MCF 10A (cell line): ENCODE measurements around the gene ARHGAP8. TPM values are rescaled to one million over a fixed set of nuclear protein-coding genes. Genes with fewer than 3 reads are reported as not detected.
"Not testable (repeated sequence)": the region's sequence is repeated elsewhere in the genome, so short reads cannot be mapped to it uniquely, and the experiment has no call there.

Source experiments
- BruUV-seq: library from RNA; stranded (reverse); fragments of 400-500 nt; replicated peaks from 2 replicates; lab custom pipeline; 2021; lab: Mats Ljungman, UMichigan
- CTCF ChIA-PET: fragments of 300-600 bp; sonication (Branson Sonifier 250); formaldehyde crosslinking; extraction: SDS; loops from one replicate; lab custom pipeline; 2021; ENCODE audit warnings: antibody characterized with exemption, inconsistent platforms; lab: Yijun Ruan, JAX
- POLR2A ChIA-PET: fragments of 300-600, 350-650 bp; sonication (Branson Sonifier 250); formaldehyde crosslinking; extraction: SDS; loops from one replicate; lab custom pipeline; 2020; ENCODE audit warnings: antibody characterized with exemption, inconsistent platforms; lab: Yijun Ruan, JAX
- DNase-seq: peaks from one replicate; pipeline ENCODE4 v3.0.0-alpha.2; 2018; ENCODE audit not compliant: unreplicated experiment
- H3K27ac Mint-ChIP-seq: one replicate; pipeline ENCODE4 v1.8.0; 2022; ENCODE audit warnings: mild to moderate bottlenecking, low read depth, mixed read lengths; ENCODE audit not compliant: unreplicated experiment
- H3K27me3 Mint-ChIP-seq: one replicate; pipeline ENCODE4 v1.8.0; 2022; ENCODE audit warnings: mixed read lengths; ENCODE audit not compliant: insufficient read depth, unreplicated experiment
- H3K36me3 Mint-ChIP-seq: one replicate; pipeline ENCODE4 v1.8.0; 2022; ENCODE audit warnings: mild to moderate bottlenecking, moderate library complexity, mixed read lengths; ENCODE audit not compliant: insufficient read depth, unreplicated experiment
- H3K4me1 Mint-ChIP-seq: one replicate; pipeline ENCODE4 v1.8.0; 2022; ENCODE audit warnings: mixed read lengths; ENCODE audit not compliant: insufficient read depth, unreplicated experiment
- H3K4me3 Mint-ChIP-seq: one replicate; pipeline ENCODE4 v1.8.0; 2022; ENCODE audit warnings: mild to moderate bottlenecking, moderate library complexity, mixed read lengths; ENCODE audit not compliant: unreplicated experiment
- H3K9me3 Mint-ChIP-seq: one replicate; pipeline ENCODE4 v1.8.0; 2022; ENCODE audit warnings: mixed read lengths; ENCODE audit not compliant: unreplicated experiment
- intact Hi-C: fragments of 100-400 bp; cut with micrococcal nuclease; formaldehyde crosslinking; loops from 2 replicates; pipeline ENCODE4 v1.14.1; 2022
- total RNA-seq: library from RNA; stranded (reverse); gene quantifications from 2 replicates; pipeline ENCODE4 v1.2.3, GENCODE V29; 2022
- TF ChIP-seq, protein P1 (sequence below): fragments of 200-600 bp; IDR thresholded peaks from one replicate; pipeline ENCODE4 v1.8.0; 2022; ENCODE audit warnings: antibody characterized with exemption, mild to moderate bottlenecking; ENCODE audit not compliant: unreplicated experiment

ARHGAP8 gene
- total RNA-seq, 1 experiment from 2014 or later = 18.6 TPM

DNA sequence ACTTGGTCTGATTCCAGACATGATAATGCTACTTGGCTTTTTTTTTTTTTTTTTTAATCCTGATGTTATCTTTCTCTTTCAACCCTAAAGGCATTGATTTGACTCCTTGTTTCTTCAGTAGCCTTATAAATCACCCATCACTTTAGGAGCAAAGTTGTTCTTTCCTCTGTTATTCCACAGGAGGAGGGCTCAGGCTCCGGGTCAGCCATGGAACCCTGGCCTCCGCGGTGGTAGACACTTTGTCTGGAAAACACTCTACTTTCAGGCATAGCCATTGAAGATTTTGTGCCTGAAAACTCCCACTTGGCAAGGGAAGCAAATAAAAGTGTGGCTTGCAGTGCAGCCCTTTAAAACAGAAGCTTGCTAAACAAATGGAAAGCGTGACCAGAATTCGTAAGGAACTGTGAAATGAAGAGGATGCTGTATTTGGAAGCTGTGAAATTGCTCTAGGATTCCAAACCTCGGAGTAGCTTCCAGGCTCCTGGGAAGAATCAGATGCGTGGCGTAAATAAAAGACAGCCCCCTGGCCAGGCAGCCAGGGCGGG is 44.9 kb downstream of the ARHGAP8 start:
- TF ChIP-seq, protein P1, sequence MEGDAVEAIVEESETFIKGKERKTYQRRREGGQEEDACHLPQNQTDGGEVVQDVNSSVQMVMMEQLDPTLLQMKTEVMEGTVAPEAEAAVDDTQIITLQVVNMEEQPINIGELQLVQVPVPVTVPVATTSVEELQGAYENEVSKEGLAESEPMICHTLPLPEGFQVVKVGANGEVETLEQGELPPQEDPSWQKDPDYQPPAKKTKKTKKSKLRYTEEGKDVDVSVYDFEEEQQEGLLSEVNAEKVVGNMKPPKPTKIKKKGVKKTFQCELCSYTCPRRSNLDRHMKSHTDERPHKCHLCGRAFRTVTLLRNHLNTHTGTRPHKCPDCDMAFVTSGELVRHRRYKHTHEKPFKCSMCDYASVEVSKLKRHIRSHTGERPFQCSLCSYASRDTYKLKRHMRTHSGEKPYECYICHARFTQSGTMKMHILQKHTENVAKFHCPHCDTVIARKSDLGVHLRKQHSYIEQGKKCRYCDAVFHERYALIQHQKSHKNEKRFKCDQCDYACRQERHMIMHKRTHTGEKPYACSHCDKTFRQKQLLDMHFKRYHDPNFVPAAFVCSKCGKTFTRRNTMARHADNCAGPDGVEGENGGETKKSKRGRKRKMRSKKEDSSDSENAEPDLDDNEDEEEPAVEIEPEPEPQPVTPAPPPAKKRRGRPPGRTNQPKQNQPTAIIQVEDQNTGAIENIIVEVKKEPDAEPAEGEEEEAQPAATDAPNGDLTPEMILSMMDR = no peak
- Mint-ChIP-seq H3K27ac (no peak overlapping the region), H3K4me1 (no peaks in the 10 kb centered on the region), H3K27me3 (no peaks in the 10 kb centered on the region), H3K4me3 (no peak overlapping the region), H3K9me3 (no peaks in the 10 kb centered on the region), H3K36me3 (peaks cover 21% of the 10 kb centered on the region)
- POLR2A ChIA-PET = no interaction called here
- intact Hi-C loops = no loop called here
- no TSS peak for BruUV-seq
- DNase-seq = no peak
- CTCF ChIA-PET = interaction anchor here (0.6 to 0.7 kb wide), 2 partner anchors 160 to 984 kb away, joined by 3 to 6 read pairs; no protein-coding TSS in a partner anchor

DNA sequence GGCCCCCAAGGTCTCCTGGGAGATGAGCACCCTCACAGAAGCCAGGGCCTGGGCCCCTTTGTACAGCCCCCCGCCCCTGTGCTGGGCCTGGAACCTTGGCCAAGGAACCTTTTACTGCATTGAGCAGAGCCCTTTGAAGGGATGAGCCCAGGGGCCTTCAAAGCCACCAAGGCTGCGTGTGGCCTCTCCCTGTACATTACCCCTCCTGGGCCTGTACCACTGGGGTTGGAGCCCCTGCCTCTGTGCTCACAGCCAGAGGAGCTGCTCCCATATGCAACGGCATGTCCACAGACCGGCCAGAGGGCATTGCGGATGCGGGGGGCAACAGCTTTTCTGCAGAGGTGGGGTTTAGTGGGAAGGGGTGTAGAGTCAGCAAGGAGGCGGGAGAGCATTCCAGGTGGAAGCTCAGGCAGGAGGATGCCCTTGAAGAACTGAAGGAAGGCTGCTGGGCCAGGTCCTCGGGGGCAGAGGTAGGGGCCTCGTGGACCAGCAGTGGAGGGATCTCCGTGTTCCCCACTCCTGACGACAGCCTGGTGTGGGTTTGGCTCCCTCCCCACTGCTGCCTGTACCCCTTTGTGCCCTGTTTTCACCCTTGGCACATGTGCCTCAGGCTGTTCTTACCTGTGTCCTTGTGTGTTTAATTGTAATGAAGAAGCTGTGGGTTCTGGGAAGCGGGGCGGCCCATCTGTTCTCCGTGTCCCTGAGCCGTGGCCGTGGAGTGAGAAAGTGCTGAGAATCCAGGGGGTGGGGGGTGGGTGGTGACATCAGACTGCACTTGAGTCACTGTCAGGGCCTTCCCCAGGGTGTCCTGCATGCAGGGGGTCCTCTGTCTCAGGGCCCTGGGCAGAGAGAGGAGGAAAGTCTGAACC is 46.9 kb downstream of the ARHGAP8 start:
- Mint-ChIP-seq H3K4me3 (no peak overlapping the region), H3K4me1 (no peaks in the 10 kb centered on the region), H3K27ac (no peak overlapping the region), H3K9me3 (no peaks in the 10 kb centered on the region), H3K36me3 (peaks cover 13% of the 10 kb centered on the region), H3K27me3 (no peaks in the 10 kb centered on the region)
- DNase-seq = no peak
- ChIA-PET CTCF (interaction anchor here (0.6 to 1.0 kb wide), 3 partner anchors 22 to 283 kb away, joined by 3 to 4 read pairs (median 3); no protein-coding TSS in a partner anchor), POLR2A (no interaction called here)
- TF ChIP-seq, protein P1 = no peak
- intact Hi-C loops = no loop called here
- BruUV-seq = no TSS peak

DNA sequence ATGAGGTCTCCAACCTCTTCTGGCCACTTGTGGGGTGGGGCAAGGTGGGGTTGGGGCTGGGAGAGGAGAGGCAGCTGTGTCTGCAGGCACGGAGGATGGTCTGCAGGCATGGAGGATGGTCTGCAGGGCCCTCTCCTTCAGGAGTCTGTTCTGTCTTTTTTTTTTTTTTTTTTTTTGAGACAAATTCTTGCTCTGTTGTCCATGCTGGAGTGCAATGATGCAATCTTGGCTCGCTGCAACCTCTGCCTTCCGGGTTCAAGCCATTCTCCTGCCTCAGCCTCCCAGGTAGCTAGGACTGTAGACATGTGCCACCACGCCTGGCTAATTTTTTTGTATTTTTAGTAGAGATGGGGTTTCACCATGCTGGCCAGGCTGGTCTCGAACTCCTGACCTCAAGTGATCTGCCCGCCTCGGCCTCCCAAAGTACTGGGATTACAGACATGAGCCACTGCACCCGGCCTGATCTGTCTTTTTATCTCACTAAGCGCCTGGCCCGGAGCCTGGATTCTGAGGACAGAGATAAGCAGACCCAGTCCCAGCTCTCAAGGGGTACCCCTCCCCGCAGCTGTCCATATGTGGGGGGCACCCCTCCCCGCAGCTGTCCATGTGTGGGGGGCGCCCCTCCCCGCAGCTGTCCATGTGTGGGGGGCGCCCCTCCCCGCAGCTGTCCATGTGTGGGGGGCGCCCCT is 47.7 kb downstream of the ARHGAP8 start:
- CTCF ChIA-PET = interaction anchor here (0.6 to 0.9 kb wide), 2 partner anchors 21 to 282 kb away, joined by 3 to 4 read pairs; no protein-coding TSS in a partner anchor
- POLR2A ChIA-PET, H3K9me3 Mint-ChIP-seq, intact Hi-C loops, H3K27ac Mint-ChIP-seq, BruUV-seq, H3K27me3 Mint-ChIP-seq, H3K4me3 Mint-ChIP-seq, H3K4me1 Mint-ChIP-seq, DNase-seq: not testable (repeated sequence)
- peaks cover 10% of the 10 kb centered on the region for H3K36me3 Mint-ChIP-seq

DNA sequence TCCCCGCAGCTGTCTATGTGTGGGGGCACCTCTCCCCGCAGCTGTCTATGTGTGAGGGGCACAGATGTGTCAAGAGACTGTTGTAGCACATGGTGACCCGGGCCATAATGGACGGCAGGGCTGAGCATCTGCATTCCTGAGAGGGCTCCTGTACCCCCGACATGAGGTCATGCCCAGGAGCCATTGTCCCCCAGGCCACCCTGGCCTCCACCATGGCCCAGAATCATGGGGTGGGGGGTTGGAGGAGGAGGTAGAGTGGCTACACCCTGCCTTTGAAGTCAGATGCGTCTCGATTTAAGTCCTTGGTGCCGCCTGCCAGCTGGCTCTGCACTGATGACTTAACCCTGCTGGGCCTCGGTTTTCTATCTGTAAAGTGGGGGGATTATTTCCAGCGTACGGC is 49.1 kb downstream of the ARHGAP8 start:
- TF ChIP-seq, protein P1 = no peak
- Mint-ChIP-seq H3K27me3 (no peaks in the 10 kb centered on the region), H3K27ac (no peak overlapping the region), H3K4me3 (no peak overlapping the region), H3K36me3 (peaks cover 10% of the 10 kb centered on the region), H3K9me3 (no peaks in the 10 kb centered on the region), H3K4me1 (no peaks in the 10 kb centered on the region)
- ChIA-PET POLR2A (no interaction called here), CTCF (interaction anchor here (0.6 to 0.7 kb wide), 2 partner anchors 281 to 295 kb away, joined by 3 read pairs; no protein-coding TSS in a partner anchor)
- intact Hi-C loops = no loop called here
- no TSS peak for BruUV-seq
- DNase-seq = no peak
